HG02678 (cell line): ENCODE measurements around the gene DYSF.

Source experiments
- ATAC-seq: cut with Tn5 transposase; IDR thresholded peaks from one replicate; pipeline ENCODE4 v1.9.1; 2021; ENCODE audit warnings: mild to moderate bottlenecking, moderate library complexity; ENCODE audit not compliant: unreplicated experiment

The DYSF gene

GRCh38 chr2:71610671-71611070, 157.3 kb downstream of the DYSF start:
- no peak for ATAC-seq

- ATAC-seq, result no peak
Measured at GRCh38 chr2:71611247-71611646, 157.9 kb downstream of the DYSF start.

GRCh38 chr2:71611781-71612527, 158.6 kb downstream of the DYSF start:
- ATAC-seq, result no peak

- ATAC-seq, result no peak
Measured at GRCh38 chr2:71612581-71613402, 159.4 kb downstream of the DYSF start.

GRCh38 chr2:71613403-71613952, 160.1 kb downstream of the DYSF start:
- no peak for ATAC-seq

- ATAC-seq, result no peak
Measured at GRCh38 chr2:71613953-71614925, 160.9 kb downstream of the DYSF start.

- no peak for ATAC-seq
Measured at GRCh38 chr2:71614976-71615766, 161.8 kb downstream of the DYSF start.

GRCh38 chr2:71615767-71616730, 162.7 kb downstream of the DYSF start:
- no peak for ATAC-seq

- ATAC-seq, result no peak
Measured at GRCh38 chr2:71617266-71617665, 163.9 kb downstream of the DYSF start.

GRCh38 chr2:71618327-71619113, 165.2 kb downstream of the DYSF start:
- no peak for ATAC-seq

- ATAC-seq, result no peak
Measured at GRCh38 chr2:71619230-71619741, 165.9 kb downstream of the DYSF start.

- no peak for ATAC-seq
Measured at GRCh38 chr2:71620116-71620515, 166.8 kb downstream of the DYSF start.

GRCh38 chr2:71620851-71621251, 167.5 kb downstream of the DYSF start:
- ATAC-seq, result no peak

- ATAC-seq, result no peak
Measured at GRCh38 chr2:71629273-71629672, 175.9 kb downstream of the DYSF start.

GRCh38 chr2:71629771-71630453, 176.6 kb downstream of the DYSF start:
- no peak for ATAC-seq

GRCh38 chr2:71630454-71631328, 177.3 kb downstream of the DYSF start:
- no peak for ATAC-seq
